Measurements from ENCODE around the gene CCDC85A.

DNA sequence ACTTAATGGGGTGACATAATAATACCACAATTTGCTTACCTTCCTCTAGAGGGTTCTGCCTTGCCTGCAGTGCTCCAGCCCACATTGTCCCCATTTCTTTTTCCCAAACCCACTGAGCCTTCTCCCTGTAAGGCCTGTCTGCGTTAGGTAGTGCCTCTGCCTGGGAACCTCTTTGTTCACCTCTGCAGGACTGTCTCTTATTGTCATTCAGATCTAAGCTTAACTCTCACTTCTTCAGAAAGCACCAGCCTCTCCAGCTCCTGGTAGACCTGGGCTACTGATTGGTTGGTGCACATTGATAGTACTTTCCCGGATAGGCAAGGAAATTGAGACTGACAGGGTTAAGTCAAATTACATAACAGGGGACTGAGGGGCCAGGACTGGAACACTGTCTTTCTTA lies 49.1 kb downstream of the CCDC85A start:
- TF ChIP-seq POLR2AphosphoS5 (IDR thresholded peaks at IDR 0.05; ENCODE audit: low read depth) (no peak), EZH2 (IDR thresholded peaks at IDR 0.05; ENCODE audit: low read depth, unreplicated experiment) (no peak), CREB1 (CRISPR knock-in tag; IDR thresholded peaks at IDR 0.05; ENCODE audit: low read depth) (no peak), JUNB (IDR thresholded peaks at IDR 0.05; ENCODE audit: unreplicated experiment) (no peak), STAT1 (IDR thresholded peaks at IDR 0.05; ENCODE audit: unreplicated experiment) (no peak), EZH2phosphoT487 (IDR thresholded peaks at IDR 0.05; ENCODE audit: unreplicated experiment) (no peak)
- TF ChIP-seq, protein P1, sequence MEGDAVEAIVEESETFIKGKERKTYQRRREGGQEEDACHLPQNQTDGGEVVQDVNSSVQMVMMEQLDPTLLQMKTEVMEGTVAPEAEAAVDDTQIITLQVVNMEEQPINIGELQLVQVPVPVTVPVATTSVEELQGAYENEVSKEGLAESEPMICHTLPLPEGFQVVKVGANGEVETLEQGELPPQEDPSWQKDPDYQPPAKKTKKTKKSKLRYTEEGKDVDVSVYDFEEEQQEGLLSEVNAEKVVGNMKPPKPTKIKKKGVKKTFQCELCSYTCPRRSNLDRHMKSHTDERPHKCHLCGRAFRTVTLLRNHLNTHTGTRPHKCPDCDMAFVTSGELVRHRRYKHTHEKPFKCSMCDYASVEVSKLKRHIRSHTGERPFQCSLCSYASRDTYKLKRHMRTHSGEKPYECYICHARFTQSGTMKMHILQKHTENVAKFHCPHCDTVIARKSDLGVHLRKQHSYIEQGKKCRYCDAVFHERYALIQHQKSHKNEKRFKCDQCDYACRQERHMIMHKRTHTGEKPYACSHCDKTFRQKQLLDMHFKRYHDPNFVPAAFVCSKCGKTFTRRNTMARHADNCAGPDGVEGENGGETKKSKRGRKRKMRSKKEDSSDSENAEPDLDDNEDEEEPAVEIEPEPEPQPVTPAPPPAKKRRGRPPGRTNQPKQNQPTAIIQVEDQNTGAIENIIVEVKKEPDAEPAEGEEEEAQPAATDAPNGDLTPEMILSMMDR (conservative IDR thresholded peaks at IDR 0.05; ENCODE audit: low read depth in 2 of 2): no peak
- TF ChIP-seq, protein P2, sequence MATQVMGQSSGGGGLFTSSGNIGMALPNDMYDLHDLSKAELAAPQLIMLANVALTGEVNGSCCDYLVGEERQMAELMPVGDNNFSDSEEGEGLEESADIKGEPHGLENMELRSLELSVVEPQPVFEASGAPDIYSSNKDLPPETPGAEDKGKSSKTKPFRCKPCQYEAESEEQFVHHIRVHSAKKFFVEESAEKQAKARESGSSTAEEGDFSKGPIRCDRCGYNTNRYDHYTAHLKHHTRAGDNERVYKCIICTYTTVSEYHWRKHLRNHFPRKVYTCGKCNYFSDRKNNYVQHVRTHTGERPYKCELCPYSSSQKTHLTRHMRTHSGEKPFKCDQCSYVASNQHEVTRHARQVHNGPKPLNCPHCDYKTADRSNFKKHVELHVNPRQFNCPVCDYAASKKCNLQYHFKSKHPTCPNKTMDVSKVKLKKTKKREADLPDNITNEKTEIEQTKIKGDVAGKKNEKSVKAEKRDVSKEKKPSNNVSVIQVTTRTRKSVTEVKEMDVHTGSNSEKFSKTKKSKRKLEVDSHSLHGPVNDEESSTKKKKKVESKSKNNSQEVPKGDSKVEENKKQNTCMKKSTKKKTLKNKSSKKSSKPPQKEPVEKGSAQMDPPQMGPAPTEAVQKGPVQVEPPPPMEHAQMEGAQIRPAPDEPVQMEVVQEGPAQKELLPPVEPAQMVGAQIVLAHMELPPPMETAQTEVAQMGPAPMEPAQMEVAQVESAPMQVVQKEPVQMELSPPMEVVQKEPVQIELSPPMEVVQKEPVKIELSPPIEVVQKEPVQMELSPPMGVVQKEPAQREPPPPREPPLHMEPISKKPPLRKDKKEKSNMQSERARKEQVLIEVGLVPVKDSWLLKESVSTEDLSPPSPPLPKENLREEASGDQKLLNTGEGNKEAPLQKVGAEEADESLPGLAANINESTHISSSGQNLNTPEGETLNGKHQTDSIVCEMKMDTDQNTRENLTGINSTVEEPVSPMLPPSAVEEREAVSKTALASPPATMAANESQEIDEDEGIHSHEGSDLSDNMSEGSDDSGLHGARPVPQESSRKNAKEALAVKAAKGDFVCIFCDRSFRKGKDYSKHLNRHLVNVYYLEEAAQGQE (IDR thresholded peaks at IDR 0.05; ENCODE audit: unreplicated experiment): no peak

Data from GM23338 (cell line).